CD4-positive, alpha-beta T cell treated with Interleukin-6 for 4 hours (primary cell): ENCODE results near the gene KCNB1.

Experiments used
- DNase-seq: peaks from one replicate; pipeline ENCODE4 v3.0.0-alpha.2; 2020; ENCODE audit warnings: mixed read lengths

KCNB1 gene

DNA sequence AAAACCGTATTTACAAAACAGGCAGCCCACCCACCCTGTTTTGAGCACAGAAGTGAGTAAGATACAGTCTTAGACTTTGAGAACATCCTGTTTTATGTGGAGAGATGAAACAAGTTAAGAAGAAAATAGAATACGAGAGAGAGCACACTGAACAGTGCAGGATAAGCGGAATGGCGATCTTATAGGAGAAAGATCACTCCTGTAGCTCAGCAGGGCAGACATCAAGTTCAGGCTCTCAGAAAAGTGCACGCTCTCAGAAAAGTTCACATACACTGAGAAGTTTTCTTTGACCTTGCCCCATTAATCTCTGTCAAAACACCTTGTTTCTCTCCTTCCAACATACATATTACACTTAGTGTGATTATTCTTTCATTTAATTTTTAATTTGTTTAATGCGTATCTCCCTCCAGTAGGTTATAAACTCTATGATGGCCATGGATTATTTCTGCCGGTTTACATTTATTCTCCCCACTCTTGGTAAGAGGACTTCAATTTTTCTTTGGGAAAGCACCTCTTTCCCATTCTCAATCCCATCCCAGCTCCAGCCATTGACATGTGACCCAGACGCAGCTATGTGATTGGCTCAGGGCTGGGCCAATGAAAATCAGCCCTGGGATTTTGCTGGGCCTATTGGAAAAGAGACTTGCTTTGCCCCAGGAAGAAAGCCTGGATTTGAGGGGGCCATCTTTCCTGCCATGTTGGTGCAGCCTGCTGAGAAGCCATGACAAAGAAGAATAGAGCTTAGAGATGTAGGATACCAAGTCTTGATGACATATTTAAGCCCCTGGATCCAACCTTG, 16.2 kb downstream of the KCNB1 start:
- no peak for DNase-seq

DNA sequence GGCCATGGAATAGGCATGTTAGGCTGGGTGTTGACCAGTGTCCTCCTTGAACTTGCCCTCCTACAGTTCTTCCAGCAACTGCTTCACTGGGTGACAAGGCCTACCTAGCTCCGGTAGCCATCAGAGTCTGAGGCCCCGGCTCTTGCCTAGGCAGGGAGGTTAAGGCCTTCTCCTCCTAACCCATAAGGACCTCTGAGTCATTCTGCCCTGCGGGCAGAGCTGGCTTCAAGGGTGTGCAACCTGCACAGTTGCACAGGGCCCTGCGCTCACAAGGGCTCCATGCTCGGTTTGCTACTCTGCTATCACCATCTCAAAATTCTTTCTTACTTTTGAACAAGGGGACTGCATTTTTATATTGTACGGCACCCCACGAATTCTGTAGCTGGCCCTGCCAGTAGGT, 17.9 kb downstream of the KCNB1 start:
- DNase-seq: no peak

DNA sequence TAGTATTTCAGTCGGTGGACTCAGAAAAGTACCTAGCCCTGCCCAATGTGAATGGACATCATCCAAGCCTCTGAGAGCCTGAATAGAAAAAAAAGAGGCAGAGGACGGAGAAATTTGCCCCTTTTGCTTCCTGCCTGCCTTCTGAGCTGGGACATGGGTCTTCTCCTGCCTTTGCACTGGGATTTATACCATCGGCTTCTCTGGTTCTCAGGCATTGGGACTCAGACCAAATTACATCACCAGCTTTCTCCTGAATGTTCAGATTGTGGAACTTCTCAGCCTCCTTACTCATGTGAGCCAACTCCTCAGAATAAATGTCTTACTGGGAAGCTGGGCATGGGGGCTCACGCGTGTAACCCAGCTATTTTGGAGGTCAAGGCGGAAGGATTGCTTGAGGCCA, 19.8 kb downstream of the KCNB1 start:
- DNase-seq: no peak

DNA sequence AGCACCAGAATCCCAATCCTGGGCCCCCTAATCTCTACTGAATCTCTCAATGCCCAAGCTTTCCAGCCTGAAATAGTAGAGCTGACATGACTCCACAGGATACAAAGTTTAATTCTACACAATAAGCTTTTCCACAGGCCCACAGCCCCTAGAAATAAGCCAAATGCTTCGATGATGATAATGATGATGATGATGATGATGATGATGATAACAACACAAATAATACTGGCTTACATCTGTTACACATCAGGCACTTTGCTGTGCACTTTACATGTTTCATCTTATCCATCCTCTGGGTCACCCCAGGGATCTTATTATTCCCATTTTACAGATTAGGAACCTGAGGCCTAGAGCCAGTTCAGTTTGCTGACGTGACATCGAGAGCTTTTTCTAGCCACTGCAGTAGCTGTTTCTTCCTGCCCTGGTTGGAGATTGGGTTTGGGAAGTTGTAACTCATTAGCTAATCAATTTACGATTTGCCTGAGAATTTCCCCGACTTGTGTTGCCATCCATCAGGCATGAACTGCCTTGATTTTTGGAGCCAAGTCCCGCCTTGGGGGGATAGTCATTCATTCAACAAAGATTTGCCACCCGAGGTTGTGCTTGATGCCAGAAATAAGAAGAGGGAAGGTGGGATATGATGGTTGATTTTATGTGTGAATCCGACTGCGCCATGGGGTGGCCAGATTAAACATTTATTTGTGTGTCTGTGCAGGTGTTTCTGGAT, 20.4 kb downstream of the KCNB1 start:
- no peak for DNase-seq

DNA sequence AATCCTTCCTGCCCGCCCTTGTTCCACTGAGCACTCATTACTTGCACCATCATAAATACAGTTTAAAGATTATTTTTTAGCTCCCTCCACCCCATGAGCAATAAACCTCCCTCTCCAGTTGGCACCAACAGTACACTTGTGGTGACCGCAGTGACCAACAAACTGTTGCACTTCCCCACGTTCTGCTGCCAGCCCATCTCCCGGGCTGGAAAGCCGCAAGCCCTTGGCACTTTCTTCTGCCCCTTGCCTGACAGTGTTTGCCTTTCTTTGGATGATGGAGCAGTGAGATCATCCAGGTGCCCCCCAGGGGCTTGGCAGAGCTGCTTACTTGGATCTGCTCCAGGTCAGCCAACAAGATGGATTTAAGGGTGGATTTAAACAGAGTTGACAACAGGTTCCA, 21.6 kb downstream of the KCNB1 start:
- no peak for DNase-seq

DNA sequence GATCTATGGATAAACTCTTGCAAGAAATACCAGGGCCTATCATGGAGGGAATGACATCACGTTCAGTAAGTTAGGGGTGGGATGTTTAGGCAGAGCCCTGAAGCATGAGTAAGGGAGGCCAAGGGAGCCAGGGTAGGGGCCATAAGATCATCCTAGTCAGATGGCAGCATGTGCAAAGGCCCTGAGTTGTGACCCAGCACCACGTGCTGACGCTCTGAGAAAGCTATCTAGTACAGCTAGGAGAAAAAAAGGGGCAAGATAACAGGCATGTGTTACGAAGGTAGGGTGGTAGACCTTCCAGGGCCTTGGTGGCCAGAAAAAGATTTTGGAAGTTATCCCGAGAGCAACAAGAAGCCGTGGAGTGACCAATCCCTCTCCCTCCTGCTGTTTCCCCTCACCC, 22.3 kb downstream of the KCNB1 start:
- no peak for DNase-seq

DNA sequence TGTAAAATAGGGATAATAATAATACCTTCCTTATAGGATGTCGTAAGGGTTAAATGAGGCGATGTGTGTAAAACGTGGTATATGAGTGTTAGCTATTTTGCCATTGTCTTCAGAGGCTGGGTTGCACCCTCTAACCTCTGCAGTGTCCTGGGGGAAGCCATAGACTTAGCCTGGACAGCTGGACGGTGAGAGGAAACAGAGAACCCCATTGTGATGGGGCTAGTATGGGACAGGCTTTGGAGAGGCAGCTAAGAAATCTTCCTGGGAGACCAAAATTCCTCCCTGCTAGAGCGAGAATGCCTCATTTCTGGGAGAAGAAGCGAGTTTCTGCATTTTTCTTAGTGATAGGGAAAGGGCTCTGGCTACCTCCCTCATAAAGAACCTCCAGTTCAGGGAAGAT, 22.8 kb downstream of the KCNB1 start:
- no peak for DNase-seq

DNA sequence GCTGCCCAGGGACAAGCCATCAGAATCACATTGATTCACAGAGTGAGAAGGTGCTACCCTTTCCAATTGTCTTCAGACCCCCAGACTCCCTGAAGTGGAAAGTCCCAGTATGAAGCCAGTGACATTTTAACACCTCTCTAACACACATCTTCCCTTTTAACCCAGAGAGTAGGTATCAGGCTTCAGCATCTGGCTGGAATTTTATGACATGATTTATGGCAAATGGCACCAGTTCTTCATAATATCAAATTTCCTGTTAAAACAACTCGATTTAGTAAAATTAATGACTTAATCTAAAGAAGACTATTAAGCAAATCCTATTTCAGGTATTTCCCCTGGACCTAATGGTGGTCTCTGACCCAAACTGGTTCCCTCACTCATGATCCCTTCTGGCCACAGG, 25.0 kb downstream of the KCNB1 start:
- no peak for DNase-seq

DNA sequence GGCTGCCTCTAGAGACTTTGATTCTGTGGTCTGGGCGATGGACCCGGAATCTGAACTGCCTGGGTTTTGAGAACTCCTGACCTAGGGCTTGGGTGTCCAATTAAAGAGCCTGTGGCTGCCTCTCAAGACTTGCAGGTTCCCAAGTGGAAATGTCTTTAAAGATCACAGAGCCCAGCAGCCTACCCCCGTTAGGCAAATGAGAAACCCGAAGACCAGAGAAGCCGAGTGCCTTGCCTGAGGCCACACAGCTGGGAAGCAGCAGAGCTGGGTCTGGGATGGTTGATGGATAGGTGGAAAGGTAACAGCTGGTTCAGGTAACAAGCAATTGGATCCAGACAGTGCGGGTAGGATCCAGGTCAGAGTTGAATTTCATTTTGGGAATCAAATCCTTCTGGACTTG, 25.8 kb downstream of the KCNB1 start:
- no peak for DNase-seq

DNA sequence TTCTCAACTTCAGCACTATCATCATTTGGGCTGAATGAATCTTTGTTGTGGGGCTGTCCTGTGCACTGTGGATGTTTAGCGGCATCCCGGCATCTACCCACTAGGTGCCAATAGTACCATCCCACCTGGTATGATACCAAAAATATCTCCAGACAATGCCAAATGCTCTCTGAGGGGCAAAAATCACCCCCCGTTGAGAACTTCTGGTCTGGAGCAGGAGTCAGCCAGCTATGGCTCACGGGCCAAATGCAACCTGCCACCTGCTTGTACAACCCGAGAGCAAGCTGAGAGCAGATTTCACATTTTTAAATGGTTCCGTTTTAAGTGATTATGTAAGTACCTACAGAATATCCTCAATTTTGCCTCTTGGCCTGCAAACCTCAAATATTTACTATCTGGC, 26.8 kb downstream of the KCNB1 start:
- DNase-seq: no peak

DNA sequence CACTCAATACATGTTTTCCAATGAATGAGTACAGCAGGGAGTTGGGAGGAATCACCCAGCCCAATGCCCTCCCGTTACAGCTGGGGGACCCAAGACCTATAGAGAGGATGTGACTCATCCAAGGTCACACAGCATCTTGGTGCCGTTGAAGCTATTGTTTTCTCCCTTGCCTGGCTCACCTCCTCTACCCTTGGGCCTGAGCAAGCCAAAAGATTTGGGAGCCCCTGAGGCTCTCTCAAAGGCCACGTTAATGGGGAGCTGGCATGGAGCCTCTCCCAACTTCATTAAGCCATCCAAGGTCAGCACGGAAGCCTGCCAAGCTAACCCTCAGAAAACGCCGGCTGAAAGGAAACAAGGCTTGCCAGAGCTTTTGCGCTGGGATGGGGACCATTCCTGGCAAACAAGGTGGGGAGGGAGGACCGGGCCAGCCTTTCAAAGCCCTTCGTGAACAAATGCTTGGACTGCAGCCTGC, 30.4 kb downstream of the KCNB1 start:
- no peak for DNase-seq

DNA sequence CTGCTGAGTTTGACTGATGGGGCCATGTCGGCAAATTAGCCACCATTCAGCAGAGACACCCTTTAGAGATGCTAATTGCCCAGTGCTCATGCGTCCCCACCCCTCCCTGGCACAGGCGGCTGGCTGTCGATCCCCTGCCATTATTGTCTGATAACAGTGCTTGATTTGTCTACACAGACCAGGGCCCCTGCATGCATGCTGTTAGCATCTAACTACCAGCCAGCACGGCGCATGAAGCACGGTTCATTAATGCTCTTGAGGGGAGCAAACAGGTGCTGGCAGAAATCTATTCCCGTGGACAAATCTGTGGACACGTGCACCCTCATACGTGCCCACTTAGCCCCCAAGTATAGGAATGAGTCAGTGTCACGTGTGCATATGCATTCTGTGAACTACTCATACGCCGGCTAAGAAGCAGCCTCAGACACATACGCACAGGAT, 32.2 kb downstream of the KCNB1 start:
- DNase-seq: no peak

DNA sequence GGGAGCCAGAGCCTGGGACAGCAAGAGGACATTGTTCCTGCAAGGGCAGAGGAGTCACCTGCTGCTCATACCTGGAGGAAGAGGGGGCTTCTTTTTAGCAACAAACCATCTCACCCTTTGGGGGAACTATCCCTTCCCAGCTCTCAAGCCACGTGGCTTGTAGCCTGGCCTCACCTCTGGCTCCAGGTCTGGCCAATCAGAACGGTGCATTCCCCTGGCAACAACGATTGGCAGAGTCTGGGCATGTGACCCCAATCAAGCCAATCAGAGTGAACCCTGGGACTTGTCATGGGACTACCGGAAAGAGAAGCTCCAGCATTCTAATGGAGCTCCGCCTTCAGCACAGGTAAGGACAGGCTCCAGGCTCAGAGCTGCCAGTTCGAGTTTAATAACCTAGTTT, 33.6 kb downstream of the KCNB1 start:
- no peak for DNase-seq

DNA sequence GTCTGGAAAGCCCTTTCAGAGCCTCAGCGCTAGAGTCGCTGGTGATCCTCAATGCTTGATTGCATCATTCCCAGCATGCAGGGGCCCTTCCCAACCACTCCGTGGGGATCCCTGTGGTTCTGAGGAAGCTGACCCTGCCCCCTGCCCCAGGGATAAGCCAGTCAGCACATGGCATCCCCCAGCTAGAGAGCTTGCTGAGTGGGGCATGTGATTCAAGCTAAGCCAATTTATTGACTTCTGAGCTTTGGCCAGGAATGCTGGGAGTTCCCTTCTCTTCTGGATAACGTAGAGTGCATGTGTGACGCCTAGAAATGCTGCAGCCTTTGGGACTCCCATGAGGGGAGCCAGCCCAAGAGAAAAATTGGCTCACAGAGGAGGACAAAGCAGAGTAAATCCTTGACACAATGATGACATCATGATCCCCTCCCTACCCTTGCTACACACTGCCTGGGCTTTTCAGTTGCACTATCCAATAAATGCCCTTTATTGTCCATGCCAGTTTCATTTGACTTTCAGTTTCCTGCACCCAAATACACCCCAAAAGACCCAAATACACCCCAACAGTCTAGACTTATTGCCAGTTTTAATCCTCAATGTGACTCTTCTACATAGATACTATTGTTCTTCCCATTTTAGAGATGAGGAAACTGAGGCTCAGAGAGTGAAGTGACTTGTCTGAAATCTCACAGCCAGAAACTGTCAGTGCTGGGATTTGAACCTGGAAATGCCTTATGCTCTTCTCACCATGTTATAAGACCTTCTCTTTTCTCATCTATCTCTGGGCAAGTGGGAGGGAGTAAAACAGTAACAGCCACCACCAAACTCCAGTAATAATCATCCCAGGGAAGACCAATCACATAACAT, 34.3 kb downstream of the KCNB1 start:
- no peak for DNase-seq

DNA sequence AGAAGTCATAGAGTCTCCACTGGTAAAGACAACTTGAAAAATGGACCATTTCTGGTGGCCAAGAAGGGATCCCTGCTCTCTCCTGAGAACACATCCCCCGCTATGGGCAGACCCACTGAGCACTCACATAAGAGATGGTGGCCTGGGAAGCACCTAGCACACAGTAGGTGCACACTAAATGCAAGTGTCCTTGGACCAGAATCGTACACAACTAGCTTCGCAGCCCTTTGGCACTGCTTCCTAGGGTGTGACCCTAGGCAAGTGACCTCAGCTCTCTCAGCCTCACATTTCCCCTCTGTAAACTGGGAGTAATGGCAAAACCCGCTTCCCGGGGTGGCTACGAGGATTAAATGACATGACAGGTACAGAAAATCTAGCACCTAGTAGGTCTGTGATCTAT, 35.1 kb downstream of the KCNB1 start:
- no peak for DNase-seq

DNA sequence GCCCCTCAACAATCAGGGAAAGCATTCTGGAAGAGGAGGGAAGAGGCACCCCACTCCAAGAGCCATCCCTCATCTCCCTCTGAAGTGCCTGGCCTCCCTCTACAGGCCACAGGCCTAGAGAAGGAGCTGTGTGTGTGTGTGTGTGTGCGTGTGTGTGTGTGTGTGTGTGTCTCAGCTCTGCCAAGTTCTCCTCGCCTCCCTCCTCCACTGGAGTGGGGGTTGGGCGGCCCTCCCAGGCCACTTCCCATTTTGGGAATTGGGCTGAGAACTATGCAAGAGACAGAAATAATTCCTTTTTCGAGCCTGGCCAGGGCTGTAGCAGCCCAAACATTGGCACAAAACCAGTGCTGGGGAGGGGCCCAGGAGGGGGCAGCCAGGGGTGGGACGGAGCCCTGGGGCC, 35.7 kb downstream of the KCNB1 start:
- DNase-seq: no peak

DNA sequence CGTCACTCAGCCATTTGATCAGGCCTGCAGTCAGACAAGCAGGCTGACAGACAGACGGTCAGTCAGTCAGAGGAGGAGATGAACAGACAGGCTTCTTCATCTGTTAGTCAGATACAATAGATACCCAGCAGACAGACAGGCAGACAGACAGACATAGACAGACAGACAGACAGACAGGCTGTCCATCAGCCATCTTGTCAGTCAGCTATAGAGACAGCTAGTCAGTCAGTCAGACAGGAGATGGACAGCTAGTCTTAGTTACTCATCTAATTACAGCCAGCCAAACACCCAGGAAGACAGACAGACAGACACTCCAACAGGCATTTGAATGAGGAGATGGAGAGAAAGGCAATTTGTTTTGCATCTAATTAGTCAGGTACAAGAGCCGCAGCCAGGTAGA, 36.4 kb downstream of the KCNB1 start:
- DNase-seq: no peak

DNA sequence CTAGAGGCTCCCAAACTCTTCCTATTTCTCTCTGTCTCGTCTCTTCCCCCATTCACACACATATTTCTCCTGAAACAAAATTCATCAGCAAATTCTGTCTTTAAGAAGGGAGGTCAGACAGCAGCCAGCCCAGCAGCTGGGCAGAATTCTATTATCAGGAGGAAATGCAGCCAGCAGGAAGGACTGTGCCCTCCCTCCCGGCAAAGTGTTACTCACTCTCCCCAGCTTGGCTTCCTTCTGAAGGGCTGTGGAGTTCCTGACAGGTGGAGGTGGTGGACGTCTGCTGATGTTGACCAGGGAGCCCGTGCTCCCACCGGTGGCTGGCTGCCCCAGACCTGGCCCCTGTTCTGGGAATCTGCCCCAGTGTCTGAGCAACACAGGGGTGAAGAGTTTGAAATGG, 37.3 kb downstream of the KCNB1 start:
- DNase-seq: no peak

DNA sequence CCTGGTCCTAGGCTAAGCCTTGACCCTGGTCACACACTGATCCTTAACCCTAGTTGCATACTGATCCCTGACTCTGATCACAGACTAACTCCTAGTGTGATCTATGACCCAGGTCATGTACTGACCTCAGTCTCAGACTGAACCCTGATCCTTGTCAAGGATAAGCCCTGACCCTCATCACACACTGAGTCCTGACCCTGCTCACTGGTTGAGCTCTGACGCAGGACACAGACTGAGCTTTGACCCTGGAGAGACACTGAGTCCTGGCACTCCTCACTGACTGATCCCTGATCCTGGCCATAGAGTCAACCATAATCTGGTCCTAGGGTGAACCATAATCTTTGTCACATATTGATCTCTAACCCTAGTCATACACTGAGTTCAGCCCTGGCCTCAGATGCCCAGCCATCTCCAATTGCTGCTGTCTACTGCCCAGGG, 37.9 kb downstream of the KCNB1 start:
- DNase-seq: no peak

DNA sequence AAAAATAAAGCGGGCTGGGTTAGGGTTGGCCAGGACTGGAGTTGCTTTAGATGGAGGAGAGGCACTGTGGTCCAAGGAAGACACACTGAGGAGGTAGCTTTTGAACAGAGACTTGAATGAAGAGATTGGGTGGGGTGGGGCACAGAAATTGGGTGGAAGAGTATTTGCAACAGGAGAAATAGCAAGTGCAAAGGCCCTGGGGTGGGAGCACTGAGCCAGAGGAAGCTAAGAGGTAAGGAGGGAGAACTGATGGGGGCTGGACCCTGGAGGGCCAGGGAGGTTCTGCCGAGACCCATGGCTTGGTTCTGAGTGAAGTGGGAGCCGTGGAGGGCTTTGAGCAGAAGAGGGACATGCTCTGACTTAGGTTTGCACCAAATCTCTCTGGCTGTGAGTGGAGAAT, 45.4 kb downstream of the KCNB1 start:
- no peak for DNase-seq

DNA sequence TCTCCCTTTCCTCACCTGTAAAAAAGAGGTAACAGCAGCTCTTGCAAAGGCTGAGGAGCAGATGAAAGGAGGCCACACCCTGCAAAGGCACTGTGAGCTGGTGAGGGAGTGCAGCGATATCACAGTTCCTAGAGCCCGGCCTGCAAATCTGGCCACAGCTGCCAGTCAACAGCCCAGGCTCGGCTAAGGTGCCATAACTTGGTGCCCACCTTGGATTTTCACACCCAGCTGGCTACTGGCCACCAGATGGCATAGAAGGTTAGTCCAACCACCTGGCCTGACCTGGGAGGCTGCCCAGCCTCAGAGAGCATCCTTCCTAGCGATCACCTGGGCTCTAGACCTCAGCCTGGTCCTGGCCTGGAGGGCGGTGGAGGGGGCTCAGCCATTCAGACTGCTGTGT, 46.8 kb downstream of the KCNB1 start:
- no peak for DNase-seq

DNA sequence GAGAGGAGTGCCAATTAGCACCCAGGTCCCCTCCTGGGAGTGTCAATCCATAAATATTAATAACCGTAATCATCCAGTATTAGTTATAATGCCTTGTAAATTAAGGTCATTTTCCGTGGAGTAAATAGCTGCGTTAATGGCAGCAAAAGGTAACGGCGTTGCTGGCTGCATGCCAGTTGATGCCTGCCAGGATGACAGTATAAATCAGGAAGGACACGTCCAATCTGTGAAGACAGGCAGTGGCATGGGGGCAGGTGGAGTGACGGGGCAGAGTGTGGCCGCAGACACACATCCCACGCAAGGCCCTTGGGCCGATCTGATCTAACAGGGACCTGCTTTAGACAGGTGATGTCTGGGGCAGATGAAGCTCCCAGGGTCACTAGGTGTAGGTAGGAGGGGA, 49.1 kb downstream of the KCNB1 start:
- no peak for DNase-seq

DNA sequence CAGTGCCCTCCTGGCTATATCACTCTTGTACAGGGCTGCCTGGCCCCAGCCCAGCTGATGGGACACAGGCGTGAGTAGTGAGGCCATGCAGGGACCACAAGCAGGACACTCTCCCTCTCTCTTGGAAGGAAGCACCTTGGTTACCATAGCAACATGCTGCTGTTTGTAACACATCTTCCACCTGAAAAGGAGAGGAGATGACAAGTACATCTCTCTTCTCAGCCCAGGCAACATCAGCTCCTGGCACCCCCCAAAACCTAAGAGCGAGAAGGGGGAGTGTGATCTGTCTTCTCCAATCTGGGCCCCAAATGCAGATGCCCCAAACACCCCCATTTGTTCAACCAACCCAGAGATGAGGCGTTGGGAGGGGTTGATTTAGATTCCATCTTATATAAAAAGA, 49.9 kb downstream of the KCNB1 start:
- DNase-seq: no peak

DNA sequence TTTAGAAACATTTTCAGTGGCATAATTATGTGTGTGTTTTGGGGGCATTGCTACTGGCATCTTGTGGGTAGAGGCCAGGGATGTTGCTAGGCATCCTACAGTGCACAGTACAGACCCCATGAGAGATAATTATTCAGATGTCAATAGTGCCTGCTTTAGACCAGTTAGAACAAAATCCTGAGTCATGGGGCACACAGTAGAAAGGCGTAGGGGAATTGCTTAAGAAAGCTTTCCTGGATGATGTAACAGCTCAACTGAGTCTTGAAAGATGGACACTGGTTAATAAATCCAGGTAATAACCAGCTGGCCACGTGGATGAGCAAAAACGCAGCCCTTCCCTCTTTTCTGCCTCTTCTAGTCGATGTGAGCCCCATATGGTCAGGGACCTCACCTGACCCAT, 51.1 kb downstream of the KCNB1 start:
- DNase-seq: no peak
